Measurements from ENCODE around the gene SSBP2.

The SSBP2 gene

DNA sequence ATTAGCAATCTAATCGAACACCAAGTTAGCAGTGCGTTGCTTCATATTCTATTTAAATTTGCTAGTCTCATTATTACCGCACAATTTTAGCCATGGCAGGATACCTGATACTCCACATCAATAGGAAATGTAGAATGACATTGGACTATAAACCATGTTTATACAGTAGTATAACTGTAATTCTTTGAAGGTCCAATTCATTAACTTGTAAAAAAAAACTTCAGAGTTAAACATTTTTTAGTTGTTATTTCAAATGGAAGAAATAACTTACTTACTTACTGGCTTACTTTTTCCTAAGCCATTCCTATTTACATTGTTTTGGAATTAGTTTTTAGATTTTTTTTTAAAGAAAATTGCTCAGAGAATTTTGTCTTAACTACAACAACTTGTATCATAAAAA is 321.5 kb downstream of the SSBP2 start:
- WGBS, 2 experiments = 98 to 100% methylated on average over 1 to 3 of the region's 3 CpGs
- Histone ChIP-seq H3K9me3 (ENCODE audit: control insufficient read depth, low read length) (no peaks in the 10 kb centered on the region), H3K27ac (ENCODE audit: insufficient read depth, low read depth, low read length, poor library complexity, severe bottlenecking) (no peak overlapping the region), H3K4me1 (ENCODE audit: control insufficient read depth, insufficient read depth, low read length) (no peaks in the 10 kb centered on the region), H3K36me3 (ENCODE audit: control insufficient read depth, insufficient read depth, low read length) (no peaks in the 10 kb centered on the region), H3K27me3 (ENCODE audit: control insufficient read depth, insufficient read depth, low read length, poor library complexity, severe bottlenecking) (no peaks in the 10 kb centered on the region), H3K4me3 (ENCODE audit: insufficient read depth, low read depth, low read length) (no peak overlapping the region)

DNA sequence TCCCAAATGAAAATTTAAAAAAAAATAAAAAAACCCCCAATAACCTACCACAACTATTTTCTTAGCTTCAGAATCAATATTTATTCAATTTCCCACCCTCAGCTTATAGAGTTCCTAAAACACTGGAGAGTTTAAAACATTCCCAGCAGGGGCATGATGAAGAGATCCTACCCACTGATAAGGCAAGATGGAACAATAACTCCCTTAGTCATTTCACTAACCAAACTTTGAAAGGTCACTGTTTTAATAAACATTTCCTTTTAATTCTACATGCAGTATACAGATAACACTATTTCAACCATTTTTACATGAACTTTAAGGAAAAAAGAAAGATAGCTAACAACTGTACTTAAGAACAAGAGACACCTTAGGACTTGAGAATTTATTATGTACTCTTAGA is 322.0 kb downstream of the SSBP2 start:
- no peaks in the 10 kb centered on the region for H3K27me3 ChIP-seq (ENCODE audit: control insufficient read depth, insufficient read depth, low read length, poor library complexity, severe bottlenecking)
- H3K4me3 ChIP-seq (ENCODE audit: insufficient read depth, low read depth, low read length) = no peak overlapping the region
- H3K9me3 ChIP-seq (ENCODE audit: control insufficient read depth, low read length) = no peaks in the 10 kb centered on the region
- H3K4me1 ChIP-seq (ENCODE audit: control insufficient read depth, insufficient read depth, low read length) = no peaks in the 10 kb centered on the region
- no peaks in the 10 kb centered on the region for H3K36me3 ChIP-seq (ENCODE audit: control insufficient read depth, insufficient read depth, low read length)
- H3K27ac ChIP-seq (ENCODE audit: insufficient read depth, low read depth, low read length, poor library complexity, severe bottlenecking) = no peak overlapping the region

DNA sequence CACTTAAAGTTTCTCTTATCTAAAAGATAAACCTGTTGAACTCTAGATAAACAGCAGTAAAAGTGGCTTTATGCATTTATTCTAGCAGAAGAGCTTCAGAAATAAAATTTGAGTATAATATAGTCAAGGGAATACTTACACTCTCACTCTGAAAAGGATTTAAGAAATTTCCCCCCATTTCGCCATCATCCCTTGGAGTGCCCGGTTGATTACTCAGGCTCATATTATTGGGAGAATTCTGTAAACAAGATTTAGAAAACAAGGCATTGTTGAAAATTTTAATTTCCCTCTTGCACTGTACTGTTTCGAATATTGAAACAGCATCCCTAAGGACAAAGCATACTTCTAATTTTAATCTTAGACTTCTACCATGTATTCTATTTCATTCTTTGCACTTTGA is 322.5 kb downstream of the SSBP2 start:
- Histone ChIP-seq H3K4me3 (ENCODE audit: insufficient read depth, low read depth, low read length) (no peak overlapping the region), H3K36me3 (ENCODE audit: control insufficient read depth, insufficient read depth, low read length) (no peaks in the 10 kb centered on the region), H3K27me3 (ENCODE audit: control insufficient read depth, insufficient read depth, low read length, poor library complexity, severe bottlenecking) (no peaks in the 10 kb centered on the region), H3K9me3 (ENCODE audit: control insufficient read depth, low read length) (no peaks in the 10 kb centered on the region), H3K4me1 (ENCODE audit: control insufficient read depth, insufficient read depth, low read length) (no peaks in the 10 kb centered on the region), H3K27ac (ENCODE audit: insufficient read depth, low read depth, low read length, poor library complexity, severe bottlenecking) (no peak overlapping the region)
- WGBS, 2 experiments = 98 to 99% methylated on average over 3 of the region's 3 CpGs

DNA sequence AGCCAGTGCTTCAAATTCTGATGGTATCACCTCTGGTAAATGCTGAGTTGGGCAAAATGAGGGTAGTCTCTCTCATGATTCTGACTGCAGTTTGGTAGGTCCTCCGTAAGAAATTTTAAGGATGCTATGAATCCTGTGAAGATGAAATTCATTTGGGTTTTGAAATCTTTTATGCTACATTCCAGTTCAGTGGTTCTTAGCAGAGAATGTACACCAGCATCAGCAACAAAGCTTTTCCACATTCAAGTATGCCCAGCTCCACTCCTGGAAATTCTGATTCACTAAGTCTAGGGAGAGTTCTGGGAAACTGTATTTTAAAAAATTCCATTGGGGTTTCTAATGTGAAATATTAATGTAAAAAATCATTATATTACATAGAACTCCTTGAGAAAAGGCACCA is 323.3 kb downstream of the SSBP2 start:
- H3K36me3 ChIP-seq (ENCODE audit: control insufficient read depth, insufficient read depth, low read length) = no peaks in the 10 kb centered on the region
- no peaks in the 10 kb centered on the region for H3K9me3 ChIP-seq (ENCODE audit: control insufficient read depth, low read length)
- 88 to 91% methylated on average over 1 of the region's 1 CpG for WGBS, 2 experiments
- no peak overlapping the region for H3K27ac ChIP-seq (ENCODE audit: insufficient read depth, low read depth, low read length, poor library complexity, severe bottlenecking)
- H3K4me3 ChIP-seq (ENCODE audit: insufficient read depth, low read depth, low read length) = no peak overlapping the region
- H3K4me1 ChIP-seq (ENCODE audit: control insufficient read depth, insufficient read depth, low read length) = no peaks in the 10 kb centered on the region
- no peaks in the 10 kb centered on the region for H3K27me3 ChIP-seq (ENCODE audit: control insufficient read depth, insufficient read depth, low read length, poor library complexity, severe bottlenecking)

DNA sequence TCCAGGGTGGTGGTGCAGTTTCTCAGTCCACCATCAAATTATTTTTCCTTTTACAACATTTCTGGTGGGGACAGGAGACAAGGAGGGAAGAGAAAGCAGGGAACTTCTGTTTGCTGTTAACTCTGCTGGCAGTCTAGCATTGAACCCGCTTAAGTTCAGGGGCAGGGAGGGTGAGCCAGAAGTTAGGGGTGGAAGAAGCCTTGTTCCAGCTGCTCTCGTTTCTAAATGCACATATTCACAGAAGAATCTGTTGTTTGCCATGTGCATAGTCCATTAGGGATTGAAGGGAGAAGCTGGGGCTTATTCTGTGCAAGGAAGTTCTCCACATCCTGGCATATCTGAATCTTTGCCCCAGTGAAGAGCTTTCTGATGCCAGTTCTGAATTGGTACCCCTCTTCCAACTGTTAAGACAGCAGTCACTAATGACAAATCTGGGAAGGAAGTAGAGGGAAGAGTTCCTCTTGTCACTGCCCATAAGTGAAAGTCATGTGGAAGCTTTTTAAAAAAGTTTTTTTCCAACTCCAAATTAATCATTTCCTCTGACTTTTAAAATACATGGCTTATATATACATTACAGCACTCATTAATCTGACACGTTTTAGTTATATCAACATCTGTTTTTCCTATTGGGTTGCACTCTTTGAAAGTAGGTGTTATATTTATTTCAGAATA is 324.4 kb downstream of the SSBP2 start:
- WGBS, 2 experiments = 81 to 86% methylated on average over 2 to 3 of the region's 3 CpGs
- Histone ChIP-seq H3K27me3 (ENCODE audit: control insufficient read depth, insufficient read depth, low read length, poor library complexity, severe bottlenecking) (no peaks in the 10 kb centered on the region), H3K27ac (ENCODE audit: insufficient read depth, low read depth, low read length, poor library complexity, severe bottlenecking) (peak overlapping the region; percentile 39), H3K4me3 (ENCODE audit: insufficient read depth, low read depth, low read length) (no peak overlapping the region), H3K4me1 (ENCODE audit: control insufficient read depth, insufficient read depth, low read length) (no peaks in the 10 kb centered on the region), H3K36me3 (ENCODE audit: control insufficient read depth, insufficient read depth, low read length) (no peaks in the 10 kb centered on the region), H3K9me3 (ENCODE audit: control insufficient read depth, low read length) (no peaks in the 10 kb centered on the region)

DNA sequence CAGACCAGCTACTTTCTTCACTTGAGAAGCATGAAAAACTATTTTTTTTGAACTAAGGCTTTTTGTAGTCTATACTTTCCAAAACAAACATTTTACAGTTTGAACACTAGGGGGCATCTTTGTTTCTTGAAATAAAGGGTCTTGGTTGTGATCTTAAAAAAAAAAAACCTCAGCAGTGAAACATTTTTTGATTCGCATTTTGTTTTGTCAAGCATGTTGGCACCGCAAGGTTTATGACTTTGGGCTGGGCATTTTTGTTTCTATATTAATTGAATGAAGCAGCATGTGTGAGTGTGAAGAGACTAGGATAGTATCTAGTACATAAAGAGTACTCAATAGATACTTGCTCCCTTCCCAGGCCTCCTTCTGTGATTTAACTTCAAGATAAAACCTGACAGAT is 325.3 kb downstream of the SSBP2 start:
- Histone ChIP-seq H3K9me3 (ENCODE audit: control insufficient read depth, low read length) (no peaks in the 10 kb centered on the region), H3K4me3 (ENCODE audit: insufficient read depth, low read depth, low read length) (no peak overlapping the region), H3K27ac (ENCODE audit: insufficient read depth, low read depth, low read length, poor library complexity, severe bottlenecking) (no peak overlapping the region), H3K27me3 (ENCODE audit: control insufficient read depth, insufficient read depth, low read length, poor library complexity, severe bottlenecking) (no peaks in the 10 kb centered on the region), H3K4me1 (ENCODE audit: control insufficient read depth, insufficient read depth, low read length) (no peaks in the 10 kb centered on the region), H3K36me3 (ENCODE audit: control insufficient read depth, insufficient read depth, low read length) (no peaks in the 10 kb centered on the region)
- 49 to 50% methylated on average over 2 of the region's 2 CpGs for WGBS, 2 experiments

DNA sequence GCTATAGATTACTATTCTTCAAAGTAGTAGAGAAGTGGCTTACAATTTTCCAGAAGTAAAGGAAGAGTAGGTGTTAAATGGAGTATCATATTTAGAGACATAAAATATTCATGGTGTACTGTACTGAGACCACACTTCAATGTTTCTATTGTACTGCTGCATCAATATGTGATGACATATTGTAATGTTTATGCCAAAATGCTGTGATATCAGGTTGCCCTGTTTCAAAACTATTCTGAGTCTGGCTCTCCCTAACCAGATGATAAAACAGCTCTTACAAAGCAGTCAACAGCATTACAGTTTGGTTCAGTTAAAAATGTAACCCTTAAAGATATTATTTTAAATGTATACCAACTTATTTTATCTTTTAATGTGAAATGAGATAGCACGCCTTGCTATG is 326.2 kb downstream of the SSBP2 start:
- Histone ChIP-seq H3K9me3 (ENCODE audit: control insufficient read depth, low read length) (no peaks in the 10 kb centered on the region), H3K27me3 (ENCODE audit: control insufficient read depth, insufficient read depth, low read length, poor library complexity, severe bottlenecking) (no peaks in the 10 kb centered on the region), H3K4me1 (ENCODE audit: control insufficient read depth, insufficient read depth, low read length) (no peaks in the 10 kb centered on the region), H3K27ac (ENCODE audit: insufficient read depth, low read depth, low read length, poor library complexity, severe bottlenecking) (no peak overlapping the region), H3K4me3 (ENCODE audit: insufficient read depth, low read depth, low read length) (no peak overlapping the region), H3K36me3 (ENCODE audit: control insufficient read depth, insufficient read depth, low read length) (no peaks in the 10 kb centered on the region)
- no CpG with 5 or more reads among the region's 1 CpG for WGBS, 2 experiments

DNA sequence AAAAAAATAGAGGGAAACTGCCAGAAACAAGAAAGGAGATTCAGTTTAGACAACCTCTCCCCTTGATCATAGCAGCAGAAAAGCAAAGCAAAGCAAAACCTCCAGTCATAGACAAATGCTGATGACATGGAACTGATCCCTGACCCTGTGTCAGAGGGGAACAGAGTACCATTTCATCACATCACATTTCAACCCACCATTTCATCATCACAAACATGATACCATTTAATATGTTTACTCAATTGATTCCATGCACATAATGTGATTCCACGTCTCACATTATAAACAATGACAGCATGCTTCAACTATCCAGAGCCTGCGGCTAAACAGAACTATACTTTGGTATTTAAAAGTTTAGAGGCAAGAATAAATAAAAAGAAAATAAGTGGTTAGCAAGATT is 328.2 kb downstream of the SSBP2 start:
- Histone ChIP-seq H3K27ac (ENCODE audit: insufficient read depth, low read depth, low read length, poor library complexity, severe bottlenecking) (no peak overlapping the region), H3K27me3 (ENCODE audit: control insufficient read depth, insufficient read depth, low read length, poor library complexity, severe bottlenecking) (no peaks in the 10 kb centered on the region), H3K36me3 (ENCODE audit: control insufficient read depth, insufficient read depth, low read length) (no peaks in the 10 kb centered on the region), H3K9me3 (ENCODE audit: control insufficient read depth, low read length) (no peaks in the 10 kb centered on the region), H3K4me1 (ENCODE audit: control insufficient read depth, insufficient read depth, low read length) (no peaks in the 10 kb centered on the region), H3K4me3 (ENCODE audit: insufficient read depth, low read depth, low read length) (no peak overlapping the region)
- 88 to 94% methylated on average over 1 to 2 of the region's 2 CpGs for WGBS, 2 experiments

DNA sequence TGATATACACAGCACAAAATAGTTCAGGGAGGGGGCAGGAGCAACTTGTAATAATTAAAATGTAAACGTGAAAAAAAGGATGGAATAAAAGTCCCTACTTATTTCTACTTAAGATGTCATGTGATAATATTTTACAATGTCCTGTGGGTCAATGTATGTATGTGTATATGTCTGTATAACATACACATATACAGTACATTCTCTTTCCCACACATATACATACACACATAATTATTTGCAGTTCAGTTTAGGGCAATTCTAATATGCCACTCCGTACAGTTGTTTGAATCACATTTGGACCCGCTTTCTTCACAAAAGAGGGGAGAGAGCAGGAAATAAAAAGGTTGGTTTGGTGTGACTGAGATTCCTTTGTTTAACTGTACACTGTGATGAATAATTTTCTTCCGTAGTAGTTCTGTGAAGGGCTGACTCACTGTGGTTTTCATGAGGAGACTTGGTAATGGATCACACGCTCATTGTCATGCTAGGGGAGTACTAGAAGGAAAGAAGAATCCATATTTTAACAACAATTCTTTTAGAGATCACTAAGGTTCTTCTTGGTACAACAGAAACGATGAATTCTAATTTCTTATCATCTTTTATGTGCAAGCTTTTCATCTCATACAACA is 330.7 kb downstream of the SSBP2 start:
- H3K4me1 ChIP-seq (ENCODE audit: control insufficient read depth, insufficient read depth, low read length) = no peaks in the 10 kb centered on the region
- no peaks in the 10 kb centered on the region for H3K27me3 ChIP-seq (ENCODE audit: control insufficient read depth, insufficient read depth, low read length, poor library complexity, severe bottlenecking)
- no peaks in the 10 kb centered on the region for H3K9me3 ChIP-seq (ENCODE audit: control insufficient read depth, low read length)
- no peak overlapping the region for H3K27ac ChIP-seq (ENCODE audit: insufficient read depth, low read depth, low read length, poor library complexity, severe bottlenecking)
- no peaks in the 10 kb centered on the region for H3K36me3 ChIP-seq (ENCODE audit: control insufficient read depth, insufficient read depth, low read length)
- WGBS, 2 experiments = 92% methylated on average over 4 to 5 of the region's 6 CpGs
- no peak overlapping the region for H3K4me3 ChIP-seq (ENCODE audit: insufficient read depth, low read depth, low read length)

DNA sequence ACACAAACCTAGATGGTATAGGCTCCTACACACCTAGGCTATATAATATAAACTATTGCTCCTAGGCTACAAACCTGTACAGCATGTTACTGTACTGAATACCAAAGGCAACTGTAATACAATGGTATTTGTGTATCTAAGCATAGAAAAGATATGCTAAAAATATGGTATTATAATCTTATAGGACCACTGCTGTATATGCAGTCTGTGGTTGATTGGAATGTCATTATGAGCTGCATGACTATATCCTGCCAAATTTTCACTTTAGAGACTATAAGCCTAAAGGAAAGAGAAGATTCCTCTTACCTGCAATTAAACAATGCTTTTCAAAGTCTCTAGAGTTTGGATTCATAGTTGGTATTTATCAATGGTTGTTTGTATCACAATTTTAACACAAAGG is 332.3 kb downstream of the SSBP2 start:
- Histone ChIP-seq H3K36me3 (ENCODE audit: control insufficient read depth, insufficient read depth, low read length) (no peaks in the 10 kb centered on the region), H3K27me3 (ENCODE audit: control insufficient read depth, insufficient read depth, low read length, poor library complexity, severe bottlenecking) (no peaks in the 10 kb centered on the region), H3K9me3 (ENCODE audit: control insufficient read depth, low read length) (no peaks in the 10 kb centered on the region), H3K4me3 (ENCODE audit: insufficient read depth, low read depth, low read length) (no peak overlapping the region), H3K27ac (ENCODE audit: insufficient read depth, low read depth, low read length, poor library complexity, severe bottlenecking) (no peak overlapping the region), H3K4me1 (ENCODE audit: control insufficient read depth, insufficient read depth, low read length) (no peaks in the 10 kb centered on the region)

DNA sequence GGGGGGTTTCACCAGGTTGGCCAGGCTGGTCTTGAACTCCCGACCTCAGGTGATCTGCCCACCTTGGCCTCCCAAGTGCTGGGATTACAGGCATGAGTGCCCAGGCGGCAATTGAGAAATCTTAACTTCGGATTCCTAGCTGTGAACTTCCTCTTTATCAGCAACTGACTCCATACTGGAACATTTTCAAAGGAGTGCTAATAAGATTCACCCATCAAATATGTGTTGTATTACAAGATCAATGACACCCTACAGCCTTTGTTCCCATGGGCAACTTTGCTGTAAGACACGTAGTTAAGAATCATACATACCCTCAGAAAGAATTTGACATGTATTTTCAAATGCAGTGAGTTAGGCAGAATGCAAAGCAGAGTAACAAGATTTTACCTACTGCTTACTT is 333.8 kb downstream of the SSBP2 start:
- Histone ChIP-seq H3K4me3 (ENCODE audit: insufficient read depth, low read depth, low read length) (no peak overlapping the region), H3K27me3 (ENCODE audit: control insufficient read depth, insufficient read depth, low read length, poor library complexity, severe bottlenecking) (no peaks in the 10 kb centered on the region), H3K4me1 (ENCODE audit: control insufficient read depth, insufficient read depth, low read length) (peaks cover 1% of the 10 kb centered on the region), H3K9me3 (ENCODE audit: control insufficient read depth, low read length) (no peaks in the 10 kb centered on the region), H3K27ac (ENCODE audit: insufficient read depth, low read depth, low read length, poor library complexity, severe bottlenecking) (no peak overlapping the region), H3K36me3 (ENCODE audit: control insufficient read depth, insufficient read depth, low read length) (no peaks in the 10 kb centered on the region)
- WGBS, 2 experiments = 90 to 95% methylated on average over 4 of the region's 4 CpGs
